Upper lobe of left lung (tissue), 4 donors: ENCODE data around the gene PLA2G4B.

Experiments
- POLR2AphosphoS5 ChIP-seq, 2 donors: sonication (generic); formaldehyde crosslinking; IDR thresholded peaks; one replicate each; pipeline ENCODE4 v1.5.1; 2017; ENCODE audit warnings: antibody characterized with exemption in 2 of 2
- TF ChIP-seq, protein P1 (sequence below), 6 experiments: fragments of 450-650 bp in 4 of 6; fragments of 200-600 bp in 2 of 6; sonication (generic) in 2 of 6; IDR thresholded peaks; one replicate each; pipeline ENCODE4 v1.5.1; 2016 to 2019; ENCODE audit warnings: antibody characterized with exemption in 6 of 6

DNA sequence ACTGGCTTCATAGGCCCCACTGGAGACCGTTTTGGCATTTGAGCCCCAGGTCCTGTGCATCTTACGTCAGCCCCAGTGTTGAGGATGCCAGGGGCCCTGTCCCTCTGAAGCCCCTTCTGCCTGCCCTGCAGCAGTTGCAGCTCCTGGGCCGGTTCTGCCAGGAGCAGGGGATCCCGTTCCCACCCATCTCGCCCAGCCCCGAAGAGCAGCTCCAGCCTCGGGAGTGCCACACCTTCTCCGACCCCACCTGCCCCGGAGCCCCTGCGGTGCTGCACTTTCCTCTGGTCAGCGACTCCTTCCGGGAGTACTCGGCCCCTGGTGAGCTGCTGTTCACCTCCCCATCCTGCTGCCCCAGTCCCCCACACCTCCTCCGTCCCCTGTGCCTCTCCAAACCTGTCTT lies 8.6 kb downstream of the PLA2G4B start:
- TF ChIP-seq, protein P1, sequence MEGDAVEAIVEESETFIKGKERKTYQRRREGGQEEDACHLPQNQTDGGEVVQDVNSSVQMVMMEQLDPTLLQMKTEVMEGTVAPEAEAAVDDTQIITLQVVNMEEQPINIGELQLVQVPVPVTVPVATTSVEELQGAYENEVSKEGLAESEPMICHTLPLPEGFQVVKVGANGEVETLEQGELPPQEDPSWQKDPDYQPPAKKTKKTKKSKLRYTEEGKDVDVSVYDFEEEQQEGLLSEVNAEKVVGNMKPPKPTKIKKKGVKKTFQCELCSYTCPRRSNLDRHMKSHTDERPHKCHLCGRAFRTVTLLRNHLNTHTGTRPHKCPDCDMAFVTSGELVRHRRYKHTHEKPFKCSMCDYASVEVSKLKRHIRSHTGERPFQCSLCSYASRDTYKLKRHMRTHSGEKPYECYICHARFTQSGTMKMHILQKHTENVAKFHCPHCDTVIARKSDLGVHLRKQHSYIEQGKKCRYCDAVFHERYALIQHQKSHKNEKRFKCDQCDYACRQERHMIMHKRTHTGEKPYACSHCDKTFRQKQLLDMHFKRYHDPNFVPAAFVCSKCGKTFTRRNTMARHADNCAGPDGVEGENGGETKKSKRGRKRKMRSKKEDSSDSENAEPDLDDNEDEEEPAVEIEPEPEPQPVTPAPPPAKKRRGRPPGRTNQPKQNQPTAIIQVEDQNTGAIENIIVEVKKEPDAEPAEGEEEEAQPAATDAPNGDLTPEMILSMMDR (IDR thresholded peaks at IDR 0.05), result no peak
- no peak for TF ChIP-seq POLR2AphosphoS5 (IDR thresholded peaks at IDR 0.05)
